Brain pericyte (primary cell): ENCODE data around the gene IPCEF1.
"Not testable (repeated sequence)": the region's sequence is repeated elsewhere in the genome, so short reads cannot be mapped to it uniquely, and the experiment has no call there.

ENCODE experiments used
- DNase-seq: peaks from one replicate; pipeline ENCODE4 v3.0.0-alpha.2; 2012; ENCODE audit warnings: low read depth, low spot score

IPCEF1 gene

GRCh38 chr6:154334147-154334546, 22.5 kb downstream of the IPCEF1 start:
- DNase-seq: not testable (repeated sequence)

- no peak for DNase-seq
Measured at GRCh38 chr6:154331750-154332149, 24.9 kb downstream of the IPCEF1 start.

- no peak for DNase-seq
Measured at GRCh38 chr6:154329350-154330170, 27.0 kb downstream of the IPCEF1 start.

GRCh38 chr6:154327313-154327712, 29.3 kb downstream of the IPCEF1 start:
- DNase-seq: not testable (repeated sequence)

GRCh38 chr6:154325142-154325541, 31.5 kb downstream of the IPCEF1 start:
- no peak for DNase-seq

GRCh38 chr6:154320181-154320580, 36.4 kb downstream of the IPCEF1 start:
- no peak for DNase-seq

GRCh38 chr6:154319231-154319858, 37.3 kb downstream of the IPCEF1 start:
- peak; percentile 56 for DNase-seq

GRCh38 chr6:154318721-154319120, 37.9 kb downstream of the IPCEF1 start:
- DNase-seq: no peak

- no peak for DNase-seq
Measured at GRCh38 chr6:154316131-154316530, 40.5 kb downstream of the IPCEF1 start.

GRCh38 chr6:154314084-154314483, 42.5 kb downstream of the IPCEF1 start:
- DNase-seq: no peak

- DNase-seq: no peak
Measured at GRCh38 chr6:154308986-154309385, 47.6 kb downstream of the IPCEF1 start.

- DNase-seq: no peak
Measured at GRCh38 chr6:154307696-154308425, 48.7 kb downstream of the IPCEF1 start.

- not testable (repeated sequence) for DNase-seq
Measured at GRCh38 chr6:154307147-154307546, 49.5 kb downstream of the IPCEF1 start.

- DNase-seq: no peak
Measured at GRCh38 chr6:154306696-154307095, 49.9 kb downstream of the IPCEF1 start.

GRCh38 chr6:154304191-154304590, 52.4 kb downstream of the IPCEF1 start:
- DNase-seq: no peak

GRCh38 chr6:154303642-154304041, 53.0 kb downstream of the IPCEF1 start:
- not testable (repeated sequence) for DNase-seq

- DNase-seq: no peak
Measured at GRCh38 chr6:154301839-154302752, 54.5 kb downstream of the IPCEF1 start.

GRCh38 chr6:154301086-154301625, 55.4 kb downstream of the IPCEF1 start:
- DNase-seq: no peak

- no peak for DNase-seq
Measured at GRCh38 chr6:154298297-154298696, 58.3 kb downstream of the IPCEF1 start.

GRCh38 chr6:154297721-154298120, 58.9 kb downstream of the IPCEF1 start:
- no peak for DNase-seq

GRCh38 chr6:154297210-154297609, 59.4 kb downstream of the IPCEF1 start:
- no peak for DNase-seq
